Stimulated activated naive CD8-positive, alpha-beta T cell treated with anti-CD3 and anti-CD28 coated beads, Interleukin-15, Interleukin-2, amounts not matched to agents 100 ng/mL and 50 ng/mL, for 24 hours (primary cell): ENCODE measurements around the gene GCNT4.

ENCODE experiments used
- H3K27ac Mint-ChIP-seq: one replicate; pipeline ENCODE4 v1.8.0; 2021; ENCODE audit warnings: mild to moderate bottlenecking, mixed read lengths
- H3K27me3 Mint-ChIP-seq: one replicate; pipeline ENCODE4 v1.8.0; 2021; ENCODE audit warnings: mixed read lengths
- H3K36me3 Mint-ChIP-seq: one replicate; pipeline ENCODE4 v1.8.0; 2021; ENCODE audit warnings: low read depth, mixed read lengths
- H3K4me1 Mint-ChIP-seq: one replicate; pipeline ENCODE4 v1.8.0; 2021; ENCODE audit warnings: low read depth, mixed read lengths
- H3K4me3 Mint-ChIP-seq: one replicate; pipeline ENCODE4 v1.8.0; 2021; ENCODE audit warnings: mild to moderate bottlenecking, mixed read lengths
- H3K9me3 Mint-ChIP-seq: one replicate; pipeline ENCODE4 v1.8.0; 2021; ENCODE audit warnings: mixed read lengths

The GCNT4 gene

DNA sequence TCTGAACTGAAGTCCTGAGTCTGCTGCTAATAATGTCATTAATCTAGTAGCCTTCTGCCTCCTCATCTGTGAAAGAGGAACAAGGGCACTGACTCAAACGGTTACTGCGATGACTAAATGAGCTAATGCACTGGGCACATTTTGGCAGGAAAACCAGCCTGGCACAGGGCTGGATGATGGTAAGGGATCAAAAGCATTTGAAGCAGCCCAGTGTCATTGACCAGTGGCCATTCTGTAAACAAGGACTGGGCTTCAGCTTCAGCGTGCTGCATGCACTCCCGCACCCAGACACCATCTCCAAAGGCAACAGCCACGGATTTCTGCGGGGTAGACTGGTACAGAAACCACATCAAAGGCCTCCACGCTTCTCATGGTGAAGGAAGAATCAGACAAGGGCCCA is 8.0 kb downstream of the GCNT4 start:
- Mint-ChIP-seq H3K9me3 (no peaks in the 10 kb centered on the region), H3K27me3 (peaks cover 4% of the 10 kb centered on the region), H3K4me1 (peaks cover 60% of the 10 kb centered on the region), H3K36me3 (peaks cover 28% of the 10 kb centered on the region), H3K27ac (no peak overlapping the region), H3K4me3 (no peak overlapping the region)

DNA sequence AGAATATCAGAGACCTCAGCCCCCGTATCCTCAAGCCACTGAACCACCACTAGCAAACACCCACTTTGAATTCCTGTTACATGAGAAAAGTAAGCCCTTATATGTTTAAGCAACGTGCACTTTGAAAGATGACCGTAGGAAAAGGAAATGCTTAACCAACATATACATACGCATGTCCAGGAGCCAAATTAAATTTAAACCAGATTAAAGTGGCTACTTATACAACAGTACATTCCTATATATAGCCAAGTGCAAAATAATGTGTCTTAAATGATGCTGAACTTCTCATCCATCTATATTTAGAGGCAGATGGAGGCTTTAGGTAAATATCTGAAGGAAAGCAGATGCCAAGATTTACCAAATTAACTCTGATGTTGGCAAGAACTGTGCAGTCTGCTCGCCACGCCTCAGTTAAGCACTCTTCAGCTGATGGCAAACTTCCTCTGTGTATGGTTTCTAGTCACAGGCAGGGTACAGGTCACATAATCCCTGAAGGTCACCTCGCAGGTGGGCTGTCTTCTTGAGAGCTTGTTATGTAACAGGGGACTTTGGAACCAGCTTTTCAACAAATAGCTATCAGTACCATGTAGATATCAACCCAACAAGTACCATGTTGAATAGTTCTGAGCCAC is 8.6 kb downstream of the GCNT4 start:
- H3K4me1 Mint-ChIP-seq, result peaks cover 53% of the 10 kb centered on the region
- peaks cover 4% of the 10 kb centered on the region for H3K27me3 Mint-ChIP-seq
- no peak overlapping the region for H3K27ac Mint-ChIP-seq
- H3K36me3 Mint-ChIP-seq, result peaks cover 28% of the 10 kb centered on the region
- no peak overlapping the region for H3K4me3 Mint-ChIP-seq
- no peaks in the 10 kb centered on the region for H3K9me3 Mint-ChIP-seq

DNA sequence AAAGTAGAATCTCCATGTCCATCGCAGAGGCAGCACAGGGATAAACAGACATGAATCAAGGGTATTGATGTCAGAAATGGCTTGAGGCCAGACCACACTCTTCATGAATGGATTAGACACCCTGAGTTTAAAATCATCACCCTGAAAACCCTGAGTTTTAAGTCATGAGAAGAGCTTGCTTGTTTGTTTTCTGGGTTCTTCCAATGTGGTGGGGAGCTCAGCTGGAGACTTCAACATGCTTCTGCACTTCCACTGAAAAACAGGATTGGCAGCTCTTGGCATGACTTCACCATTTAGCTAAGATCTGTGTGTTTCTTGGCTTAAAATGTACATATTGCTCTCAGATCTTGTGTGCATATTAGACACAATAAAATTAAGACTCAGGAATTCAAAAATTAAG is 9.8 kb downstream of the GCNT4 start:
- peaks cover 28% of the 10 kb centered on the region for H3K36me3 Mint-ChIP-seq
- H3K27me3 Mint-ChIP-seq, result peaks cover 4% of the 10 kb centered on the region
- no peak overlapping the region for H3K4me3 Mint-ChIP-seq
- H3K9me3 Mint-ChIP-seq, result no peaks in the 10 kb centered on the region
- no peak overlapping the region for H3K27ac Mint-ChIP-seq
- peaks cover 47% of the 10 kb centered on the region for H3K4me1 Mint-ChIP-seq

DNA sequence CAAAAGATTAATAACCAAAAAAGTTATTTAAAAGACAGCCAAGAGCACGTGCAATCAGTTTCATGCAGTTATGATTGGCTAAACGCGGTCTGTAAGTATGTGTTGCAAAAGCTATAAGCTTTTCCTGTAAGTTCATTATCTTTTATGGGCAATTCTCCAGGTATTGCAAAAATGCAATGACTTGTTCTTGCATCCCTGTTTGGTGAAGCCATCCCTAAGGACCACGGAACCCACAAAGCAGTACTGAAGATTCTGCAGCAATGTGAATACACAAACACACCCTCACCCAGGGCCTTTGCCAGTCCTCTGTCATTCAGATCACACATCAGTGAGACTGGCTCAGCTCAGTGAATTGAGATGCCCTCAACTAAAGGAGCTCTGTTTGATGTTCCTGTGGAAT is 11.4 kb downstream of the GCNT4 start:
- no peak overlapping the region for H3K4me3 Mint-ChIP-seq
- no peak overlapping the region for H3K27ac Mint-ChIP-seq
- peaks cover 4% of the 10 kb centered on the region for H3K27me3 Mint-ChIP-seq
- H3K4me1 Mint-ChIP-seq, result peaks cover 55% of the 10 kb centered on the region
- H3K9me3 Mint-ChIP-seq, result no peaks in the 10 kb centered on the region
- peaks cover 25% of the 10 kb centered on the region for H3K36me3 Mint-ChIP-seq

DNA sequence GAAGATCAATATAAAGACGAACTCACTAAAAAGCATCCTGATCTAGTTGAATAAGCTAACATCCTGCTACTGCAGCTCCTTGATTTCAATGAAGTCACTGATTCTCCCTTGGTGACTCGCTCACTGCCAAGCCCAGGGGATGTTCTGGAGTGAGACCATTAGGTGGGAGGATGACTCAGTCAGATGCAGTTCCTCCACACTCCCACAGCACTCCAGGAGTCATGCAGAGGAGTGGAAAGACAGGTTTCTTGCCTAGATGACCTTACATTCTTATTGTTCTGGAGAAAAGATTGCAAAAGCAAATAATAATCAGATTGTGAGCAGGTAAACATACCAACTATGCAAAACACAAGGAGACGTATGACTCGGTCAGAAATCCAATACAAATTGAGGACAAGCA is 15.3 kb downstream of the GCNT4 start:
- Mint-ChIP-seq H3K9me3 (no peaks in the 10 kb centered on the region), H3K4me3 (no peak overlapping the region), H3K27me3 (no peaks in the 10 kb centered on the region), H3K4me1 (peaks cover 56% of the 10 kb centered on the region), H3K36me3 (peaks cover 5% of the 10 kb centered on the region), H3K27ac (peak overlapping the region; percentile 1)

DNA sequence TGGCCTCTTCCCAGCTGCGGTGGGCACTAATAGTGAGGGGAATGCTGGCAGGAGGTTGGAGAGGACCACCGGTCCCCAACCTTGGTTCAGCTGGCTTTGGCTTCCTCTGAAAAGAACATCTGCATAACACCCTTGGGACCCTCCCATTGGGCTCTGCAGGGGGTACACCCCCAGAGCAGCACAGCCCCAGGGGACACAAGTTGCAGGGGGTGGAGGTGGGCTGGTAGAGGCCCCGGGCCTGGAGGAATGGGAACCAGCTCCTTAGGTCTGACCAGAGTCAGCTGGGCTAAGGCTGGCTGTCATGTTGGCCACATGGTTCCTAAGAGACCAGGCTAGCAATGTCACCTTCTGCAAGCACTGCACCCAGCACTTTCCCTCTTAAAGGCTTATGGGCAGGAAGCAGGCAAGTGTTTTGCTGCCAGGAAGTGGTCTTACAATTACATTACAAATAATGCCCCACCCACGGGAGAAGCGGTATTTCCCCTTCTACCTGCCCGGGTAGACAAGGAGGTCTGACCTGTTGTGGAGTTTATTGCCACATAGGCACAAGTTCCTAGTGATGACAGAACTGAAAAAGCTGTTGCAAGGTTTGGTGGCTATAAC is 18.1 kb downstream of the GCNT4 start:
- H3K27ac Mint-ChIP-seq, result no peak overlapping the region
- no peaks in the 10 kb centered on the region for H3K9me3 Mint-ChIP-seq
- no peaks in the 10 kb centered on the region for H3K27me3 Mint-ChIP-seq
- H3K4me1 Mint-ChIP-seq, result peaks cover 53% of the 10 kb centered on the region
- H3K36me3 Mint-ChIP-seq, result no peaks in the 10 kb centered on the region
- H3K4me3 Mint-ChIP-seq, result no peak overlapping the region

DNA sequence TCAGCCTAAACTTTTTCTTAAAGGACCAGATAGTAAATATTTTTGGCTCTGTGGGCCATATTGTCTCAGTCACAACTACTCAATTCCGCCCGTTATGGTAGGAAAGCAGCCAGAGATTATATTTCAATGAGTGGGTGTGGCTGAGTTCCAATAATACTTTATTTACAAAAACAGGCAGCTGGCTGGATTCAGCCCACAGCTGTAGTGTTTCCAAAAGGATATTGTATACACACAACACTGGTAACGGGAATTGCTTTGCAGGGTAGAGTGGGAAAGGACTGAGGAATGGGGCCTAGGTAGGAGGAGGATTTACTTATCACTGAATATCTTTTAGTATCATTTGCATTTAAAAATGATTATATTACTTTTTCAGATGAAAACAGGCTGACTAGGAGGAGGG is 21.0 kb downstream of the GCNT4 start:
- Mint-ChIP-seq H3K27ac (no peak overlapping the region), H3K27me3 (no peaks in the 10 kb centered on the region), H3K4me1 (peaks cover 51% of the 10 kb centered on the region), H3K9me3 (no peaks in the 10 kb centered on the region), H3K36me3 (no peaks in the 10 kb centered on the region), H3K4me3 (no peak overlapping the region)

DNA sequence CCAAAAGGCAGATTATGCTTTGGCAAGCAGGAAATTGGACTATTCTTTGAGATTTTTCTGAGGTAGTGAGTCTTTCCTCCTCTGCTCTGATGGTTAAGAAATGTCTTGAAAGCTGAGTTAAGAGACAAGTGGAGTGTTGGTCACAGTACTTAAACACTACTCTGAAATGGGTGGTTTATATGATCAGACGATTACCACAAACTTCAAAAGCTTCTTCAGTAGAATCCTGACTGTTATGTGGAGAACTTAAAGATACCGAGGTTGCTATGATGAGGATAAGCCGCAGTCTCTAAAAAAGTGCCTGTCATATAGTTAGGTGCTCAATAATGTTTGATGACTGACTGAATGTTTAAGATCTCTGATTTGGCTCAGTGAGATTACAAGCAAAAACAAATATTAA is 24.3 kb downstream of the GCNT4 start:
- Mint-ChIP-seq H3K36me3 (no peaks in the 10 kb centered on the region), H3K9me3 (no peaks in the 10 kb centered on the region), H3K4me3 (no peak overlapping the region), H3K4me1 (peaks cover 40% of the 10 kb centered on the region), H3K27ac (no peak overlapping the region), H3K27me3 (no peaks in the 10 kb centered on the region)

DNA sequence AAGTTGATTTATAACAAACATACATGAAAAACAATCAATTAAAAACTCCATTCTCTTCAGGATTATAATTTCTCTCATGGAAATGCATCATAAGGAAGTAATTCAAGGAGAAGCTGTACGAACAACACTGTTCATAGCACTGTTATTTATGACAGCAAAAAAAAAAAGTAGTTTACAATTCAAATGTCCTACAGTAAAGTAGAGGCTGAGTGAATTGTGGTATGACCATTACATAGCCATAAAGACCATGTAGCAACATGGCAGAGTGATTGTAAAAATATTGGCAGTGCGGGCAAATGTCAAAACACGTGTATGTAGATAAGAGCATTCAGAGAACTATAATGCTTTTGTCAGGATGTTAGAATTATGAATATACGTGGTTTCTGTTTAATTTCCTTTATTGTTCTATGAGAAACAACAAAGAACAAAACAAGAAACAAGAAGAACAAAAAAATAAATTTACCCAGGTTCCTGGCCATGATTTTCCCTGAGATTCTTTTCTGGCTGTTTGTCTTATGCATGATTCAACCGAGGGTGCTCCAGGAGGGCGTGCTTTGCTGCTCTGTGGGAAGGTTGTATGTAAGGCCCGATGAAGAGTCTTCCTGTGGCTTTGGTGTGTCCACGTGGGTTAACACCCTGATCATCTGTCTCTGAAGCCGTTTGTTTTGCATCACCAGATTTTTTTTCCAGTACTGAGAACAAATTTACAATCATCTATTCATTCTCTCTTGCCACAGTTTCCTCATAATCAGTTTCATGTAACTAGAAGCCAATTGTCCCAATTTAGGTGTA is 28.8 kb downstream of the GCNT4 start:
- H3K36me3 Mint-ChIP-seq, result no peaks in the 10 kb centered on the region
- no peaks in the 10 kb centered on the region for H3K27me3 Mint-ChIP-seq
- H3K9me3 Mint-ChIP-seq, result no peaks in the 10 kb centered on the region
- H3K4me1 Mint-ChIP-seq, result peaks cover 43% of the 10 kb centered on the region
- H3K27ac Mint-ChIP-seq, result peak overlapping the region; percentile 69
- peak overlapping the region; percentile 59 for H3K4me3 Mint-ChIP-seq

DNA sequence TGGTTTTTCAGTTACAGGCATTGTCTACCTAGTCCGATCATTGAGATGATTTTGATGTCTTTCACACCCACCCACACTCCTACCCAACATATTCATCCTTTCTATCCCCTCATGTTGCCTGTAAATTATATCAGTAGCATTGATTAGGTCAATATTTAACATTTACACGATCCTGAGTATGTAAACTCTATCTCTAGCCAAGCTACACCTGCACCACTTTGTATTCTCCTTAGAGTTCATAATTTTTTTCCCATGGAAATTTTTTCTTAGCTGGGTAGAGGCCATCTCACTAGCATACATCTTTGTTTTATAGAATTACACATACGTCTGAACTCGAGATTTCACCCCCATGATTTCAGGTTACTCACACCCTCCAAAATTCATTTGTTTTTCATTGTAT is 30.6 kb downstream of the GCNT4 start:
- no peaks in the 10 kb centered on the region for H3K9me3 Mint-ChIP-seq
- H3K27ac Mint-ChIP-seq, result no peak overlapping the region
- peaks cover 41% of the 10 kb centered on the region for H3K4me1 Mint-ChIP-seq
- H3K27me3 Mint-ChIP-seq, result no peaks in the 10 kb centered on the region
- no peaks in the 10 kb centered on the region for H3K36me3 Mint-ChIP-seq
- H3K4me3 Mint-ChIP-seq, result no peak overlapping the region

DNA sequence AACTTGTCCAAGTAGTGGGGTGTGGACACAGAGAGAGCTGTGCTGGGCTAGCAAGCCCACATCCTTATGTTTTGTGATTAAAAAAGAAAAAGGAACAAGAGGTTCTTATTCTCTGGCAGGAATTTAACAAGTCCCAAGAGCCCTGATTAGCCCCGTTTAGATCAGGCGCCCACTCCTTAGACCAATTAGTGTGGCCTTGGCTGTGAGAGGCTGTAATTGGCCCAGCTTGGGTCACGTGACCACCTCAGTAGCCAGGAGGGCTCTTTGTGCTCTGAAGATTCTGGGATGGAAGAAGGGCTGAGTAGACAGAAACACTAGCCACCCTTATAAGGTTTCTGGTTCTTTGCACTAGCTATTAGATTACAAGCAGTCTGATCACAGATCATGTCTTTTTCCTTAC is 31.1 kb downstream of the GCNT4 start:
- no peak overlapping the region for H3K27ac Mint-ChIP-seq
- H3K27me3 Mint-ChIP-seq, result no peaks in the 10 kb centered on the region
- H3K4me1 Mint-ChIP-seq, result peaks cover 40% of the 10 kb centered on the region
- no peak overlapping the region for H3K4me3 Mint-ChIP-seq
- H3K36me3 Mint-ChIP-seq, result no peaks in the 10 kb centered on the region
- no peaks in the 10 kb centered on the region for H3K9me3 Mint-ChIP-seq

DNA sequence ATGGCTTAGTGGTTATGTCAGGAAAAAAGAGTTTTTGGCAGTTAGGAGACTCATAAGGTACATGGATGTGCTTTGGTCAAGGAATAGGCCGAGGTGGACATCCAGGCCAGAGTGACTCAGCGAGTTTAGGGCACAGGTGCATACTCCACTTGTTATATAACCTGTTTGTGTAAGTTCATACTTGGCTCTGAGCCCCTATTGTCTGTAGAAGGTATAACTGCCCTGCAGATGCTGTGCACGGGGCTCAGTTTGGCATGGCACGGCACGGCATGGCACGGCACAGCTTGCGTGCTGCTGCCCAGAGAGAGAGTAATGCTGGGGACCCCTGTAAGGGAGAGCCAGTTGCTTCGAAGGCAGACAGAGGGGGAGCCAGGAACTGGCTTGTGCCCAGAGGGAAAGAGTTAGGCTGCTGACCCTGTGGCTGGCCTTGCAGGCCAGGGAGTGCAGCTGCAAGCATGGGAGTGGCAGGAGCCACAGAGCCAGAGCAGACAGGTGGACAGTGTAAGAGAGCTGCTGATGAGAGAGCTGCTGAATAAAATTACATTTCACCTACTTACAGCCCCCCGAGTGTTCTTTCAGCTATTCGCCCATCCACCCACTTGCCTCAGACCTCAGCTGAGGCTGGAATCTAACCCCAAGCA is 32.2 kb downstream of the GCNT4 start:
- no peaks in the 10 kb centered on the region for H3K27me3 Mint-ChIP-seq
- H3K9me3 Mint-ChIP-seq, result no peaks in the 10 kb centered on the region
- no peaks in the 10 kb centered on the region for H3K36me3 Mint-ChIP-seq
- H3K27ac Mint-ChIP-seq, result no peak overlapping the region
- peaks cover 39% of the 10 kb centered on the region for H3K4me1 Mint-ChIP-seq
- no peak overlapping the region for H3K4me3 Mint-ChIP-seq

DNA sequence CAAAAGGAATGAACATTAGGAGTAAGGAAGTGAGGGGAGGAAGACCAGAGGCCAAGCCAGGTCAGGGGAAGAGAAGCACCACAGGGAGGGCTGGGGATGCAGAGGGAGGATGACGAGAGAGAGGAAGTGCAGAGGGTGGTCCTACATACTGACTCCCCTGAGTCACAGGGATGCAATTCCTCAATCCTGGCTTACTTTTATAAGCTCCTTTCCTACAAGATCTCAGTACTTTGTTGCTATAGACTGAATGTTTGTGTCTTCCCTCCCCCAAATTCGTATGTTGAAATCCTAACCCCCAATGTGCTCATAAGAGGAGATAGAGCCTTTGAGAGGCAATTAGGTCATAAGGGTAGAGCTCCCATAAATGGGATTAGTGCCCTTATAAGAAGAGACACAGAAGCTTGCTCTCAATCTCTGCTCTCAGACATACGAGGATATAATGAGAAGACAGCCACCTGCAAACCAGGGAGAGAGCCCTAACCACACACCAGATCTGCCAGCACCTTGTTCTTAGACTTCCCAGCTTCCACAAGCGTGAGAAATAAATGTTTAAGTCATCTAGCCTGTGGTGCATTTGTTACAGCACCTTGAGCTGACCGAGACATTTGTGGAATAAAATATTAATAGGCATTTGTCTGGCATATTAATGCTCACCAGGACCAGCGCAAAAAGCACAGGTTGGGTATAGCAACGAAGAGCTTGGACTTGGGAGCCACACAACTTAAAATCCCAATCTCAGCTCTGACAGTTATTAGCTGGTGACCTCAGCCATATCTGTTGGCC is 33.4 kb downstream of the GCNT4 start:
- peaks cover 31% of the 10 kb centered on the region for H3K4me1 Mint-ChIP-seq
- no peaks in the 10 kb centered on the region for H3K36me3 Mint-ChIP-seq
- no peaks in the 10 kb centered on the region for H3K9me3 Mint-ChIP-seq
- no peaks in the 10 kb centered on the region for H3K27me3 Mint-ChIP-seq
- H3K27ac Mint-ChIP-seq, result no peak overlapping the region
- no peak overlapping the region for H3K4me3 Mint-ChIP-seq

DNA sequence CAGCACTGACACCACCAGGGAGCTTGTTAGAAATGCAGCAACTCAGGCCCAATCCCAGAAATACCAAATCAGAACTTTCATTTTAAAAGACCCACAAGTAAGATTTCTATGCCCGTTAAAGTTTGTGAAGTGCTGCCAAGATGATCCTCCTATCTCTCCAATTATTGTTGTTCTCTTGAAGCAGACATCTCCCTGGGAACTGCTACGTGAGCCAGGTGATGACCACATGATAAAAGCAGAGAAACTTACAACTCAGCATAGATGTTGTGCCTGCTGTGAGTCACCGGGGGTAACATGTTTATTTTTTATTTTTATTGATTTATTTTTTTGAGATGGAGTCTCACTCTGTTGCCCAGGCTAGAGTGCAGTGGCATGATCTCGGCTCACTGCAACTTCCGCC is 34.4 kb downstream of the GCNT4 start:
- peaks cover 21% of the 10 kb centered on the region for H3K4me1 Mint-ChIP-seq
- no peaks in the 10 kb centered on the region for H3K36me3 Mint-ChIP-seq
- no peak overlapping the region for H3K4me3 Mint-ChIP-seq
- H3K9me3 Mint-ChIP-seq, result peaks cover 2% of the 10 kb centered on the region
- H3K27me3 Mint-ChIP-seq, result no peaks in the 10 kb centered on the region
- H3K27ac Mint-ChIP-seq, result no peak overlapping the region
